Measurements from ENCODE around the gene NINJ2.

DNA sequence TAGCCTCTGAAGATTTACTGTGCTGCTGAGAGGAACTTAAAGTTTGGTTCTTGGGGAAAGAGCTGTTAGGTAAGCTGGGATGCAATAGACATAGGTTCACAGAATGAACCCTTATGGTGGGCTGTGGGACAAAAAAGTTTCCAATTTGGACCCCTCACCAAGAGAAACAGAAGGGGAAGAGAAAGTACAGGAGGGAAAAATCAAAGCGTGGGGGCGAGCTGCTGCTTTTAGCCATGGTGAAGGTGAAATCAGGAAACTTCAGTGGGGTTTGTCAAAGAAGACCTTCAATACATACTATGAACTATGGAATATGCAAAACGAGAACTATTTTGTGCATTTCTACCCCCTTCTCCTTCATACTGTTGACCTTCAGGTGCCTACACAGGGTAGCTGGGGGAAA, 10.6 kb upstream of the NINJ2 start:
- TF ChIP-seq, protein P1, sequence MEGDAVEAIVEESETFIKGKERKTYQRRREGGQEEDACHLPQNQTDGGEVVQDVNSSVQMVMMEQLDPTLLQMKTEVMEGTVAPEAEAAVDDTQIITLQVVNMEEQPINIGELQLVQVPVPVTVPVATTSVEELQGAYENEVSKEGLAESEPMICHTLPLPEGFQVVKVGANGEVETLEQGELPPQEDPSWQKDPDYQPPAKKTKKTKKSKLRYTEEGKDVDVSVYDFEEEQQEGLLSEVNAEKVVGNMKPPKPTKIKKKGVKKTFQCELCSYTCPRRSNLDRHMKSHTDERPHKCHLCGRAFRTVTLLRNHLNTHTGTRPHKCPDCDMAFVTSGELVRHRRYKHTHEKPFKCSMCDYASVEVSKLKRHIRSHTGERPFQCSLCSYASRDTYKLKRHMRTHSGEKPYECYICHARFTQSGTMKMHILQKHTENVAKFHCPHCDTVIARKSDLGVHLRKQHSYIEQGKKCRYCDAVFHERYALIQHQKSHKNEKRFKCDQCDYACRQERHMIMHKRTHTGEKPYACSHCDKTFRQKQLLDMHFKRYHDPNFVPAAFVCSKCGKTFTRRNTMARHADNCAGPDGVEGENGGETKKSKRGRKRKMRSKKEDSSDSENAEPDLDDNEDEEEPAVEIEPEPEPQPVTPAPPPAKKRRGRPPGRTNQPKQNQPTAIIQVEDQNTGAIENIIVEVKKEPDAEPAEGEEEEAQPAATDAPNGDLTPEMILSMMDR (IDR thresholded peaks at IDR 0.05; ENCODE audit: low read depth, low read length), result no peak
- TF ChIP-seq POLR2A (IDR thresholded peaks at IDR 0.05; ENCODE audit: extremely low read depth, insufficient read length), result no peak
